Tongue (tissue), 2 donors: ENCODE measurements around the gene TMOD2. TPM values are rescaled to one million over a fixed set of nuclear protein-coding genes. Genes with fewer than 3 reads are reported as not detected.
"Not testable (repeated sequence)": the region's sequence is repeated elsewhere in the genome, so short reads cannot be mapped to it uniquely, and the experiment has no call there.

Source experiments
- DNase-seq: peaks from one replicate; pipeline ENCODE4 v3.0.0-alpha.2; 2015
- total RNA-seq: library from RNA; depleted of rRNA; stranded (reverse); fragments of >200 nt; gene quantifications from one replicate; pipeline ENCODE4 v1.2.3, GENCODE V29; 2014

The TMOD2 gene
- total RNA-seq, 1 donor from 2014 or later: 14.5 TPM

DNA sequence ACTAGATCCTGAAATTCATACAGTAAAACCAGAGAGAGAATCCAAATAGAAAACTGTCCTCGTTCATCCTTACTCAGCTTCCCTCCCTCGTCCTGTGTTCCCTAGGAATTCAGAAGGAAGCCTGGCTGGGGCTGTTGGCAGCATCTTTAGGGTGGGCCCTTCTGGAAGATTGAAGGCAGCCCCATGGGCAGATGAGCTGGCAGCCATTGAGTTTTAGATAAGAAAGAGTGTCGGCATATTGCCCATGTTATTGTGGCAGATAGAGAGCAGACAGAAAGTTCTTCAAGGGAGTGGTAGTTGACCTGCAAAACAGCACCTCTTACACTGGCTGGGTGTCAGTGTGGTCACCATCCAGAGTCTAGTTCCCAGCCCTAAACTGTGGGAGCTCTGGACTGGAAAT, 23.5 kb downstream of the TMOD2 start:
- DNase-seq: no peak

- DNase-seq: peak; percentile 66
These were observed 24.8 kb downstream of the TMOD2 start for GRCh38 chr15:51775967-51776816.

- DNase-seq: peak; percentile 92
These were observed 25.7 kb downstream of the TMOD2 start for GRCh38 chr15:51776952-51777569.

DNA sequence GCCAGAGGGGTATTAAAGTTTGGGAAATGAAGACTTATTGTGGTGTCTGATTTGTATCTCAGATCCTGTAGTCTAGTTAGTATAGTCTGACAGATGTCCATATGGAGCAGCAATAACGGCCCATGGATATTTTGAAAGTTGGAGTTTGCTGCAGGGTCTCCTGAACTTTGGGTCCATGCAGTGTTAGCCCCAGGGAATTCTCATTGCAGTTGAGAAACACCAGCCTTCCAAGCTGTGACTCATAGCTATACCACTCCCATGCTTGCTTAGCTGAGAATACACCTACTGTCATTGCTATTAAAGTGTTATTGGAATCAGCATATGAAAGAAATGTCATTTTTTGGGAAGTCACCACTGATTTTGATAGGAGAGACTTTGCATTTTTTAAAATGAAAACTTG, 29.2 kb downstream of the TMOD2 start:
- DNase-seq: no peak

- DNase-seq: no peak
These were observed 30.1 kb downstream of the TMOD2 start for GRCh38 chr15:51781506-51781905.

- DNase-seq: no peak
These were observed 31.0 kb downstream of the TMOD2 start for GRCh38 chr15:51782357-51782896.

GRCh38 chr15:51783967-51784366, 32.6 kb downstream of the TMOD2 start:
- no peak for DNase-seq

GRCh38 chr15:51787130-51787529, 35.7 kb downstream of the TMOD2 start:
- DNase-seq: not testable (repeated sequence)

DNA sequence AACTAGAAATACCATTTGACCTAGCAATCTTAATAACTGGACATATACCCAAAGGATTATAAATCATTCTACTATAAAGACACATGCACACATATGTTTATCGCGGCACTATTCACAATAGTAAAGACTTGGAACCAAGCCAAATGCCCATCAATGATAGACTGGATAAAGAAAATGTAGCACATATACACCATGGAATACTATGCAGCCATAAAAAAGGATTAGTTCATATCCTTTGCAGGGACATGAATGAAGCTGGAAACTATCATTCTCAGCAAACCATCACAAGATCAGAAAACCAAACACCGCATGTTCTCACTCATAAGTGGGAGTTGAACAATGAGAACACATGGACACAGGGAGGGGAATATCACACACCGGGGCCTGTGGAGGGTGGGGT, 41.1 kb downstream of the TMOD2 start:
- not testable (repeated sequence) for DNase-seq

DNA sequence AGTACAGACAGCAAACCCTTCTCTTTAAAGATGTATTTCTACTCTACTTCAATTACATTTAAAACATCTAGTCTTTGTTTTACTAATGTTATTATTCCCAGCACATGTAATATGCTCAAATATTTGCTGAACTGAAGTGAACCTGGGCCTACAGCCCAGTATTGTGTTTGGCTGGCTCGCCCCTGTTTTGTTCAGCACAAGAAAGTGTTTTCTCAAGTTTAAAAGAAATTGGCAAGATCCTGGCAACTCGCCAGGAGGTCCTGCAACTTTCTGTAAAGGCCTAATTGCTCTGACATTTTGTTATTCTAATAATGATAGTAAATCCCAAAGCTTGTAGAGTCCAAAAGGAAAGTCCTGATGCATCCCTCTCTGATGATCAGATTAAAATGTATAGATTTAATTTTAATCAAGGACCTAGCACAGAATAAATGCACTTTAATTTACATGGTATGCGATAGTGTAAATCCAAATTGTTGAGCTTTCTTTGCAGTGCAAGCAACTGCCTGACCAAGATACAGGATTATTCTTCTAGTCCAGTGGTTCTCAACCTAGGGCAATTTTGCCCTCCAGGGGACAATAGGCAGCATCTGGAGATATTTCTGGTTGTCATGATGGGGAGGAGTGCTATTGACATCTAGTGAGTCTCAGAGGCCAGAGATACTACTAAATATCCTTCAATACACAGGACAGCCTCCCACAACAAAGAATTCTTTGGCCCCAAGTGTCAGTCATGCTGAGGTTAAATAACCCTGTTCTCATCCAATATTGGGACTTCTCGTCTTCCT, 42.3 kb downstream of the TMOD2 start:
- peak; percentile 65 for DNase-seq

GRCh38 chr15:51796847-51797401, 45.5 kb downstream of the TMOD2 start:
- no peak for DNase-seq

- DNase-seq: no peak
These were observed 46.9 kb downstream of the TMOD2 start for GRCh38 chr15:51798281-51798680.

- no peak for DNase-seq
These were observed 48.2 kb downstream of the TMOD2 start for GRCh38 chr15:51799282-51800252.

DNA sequence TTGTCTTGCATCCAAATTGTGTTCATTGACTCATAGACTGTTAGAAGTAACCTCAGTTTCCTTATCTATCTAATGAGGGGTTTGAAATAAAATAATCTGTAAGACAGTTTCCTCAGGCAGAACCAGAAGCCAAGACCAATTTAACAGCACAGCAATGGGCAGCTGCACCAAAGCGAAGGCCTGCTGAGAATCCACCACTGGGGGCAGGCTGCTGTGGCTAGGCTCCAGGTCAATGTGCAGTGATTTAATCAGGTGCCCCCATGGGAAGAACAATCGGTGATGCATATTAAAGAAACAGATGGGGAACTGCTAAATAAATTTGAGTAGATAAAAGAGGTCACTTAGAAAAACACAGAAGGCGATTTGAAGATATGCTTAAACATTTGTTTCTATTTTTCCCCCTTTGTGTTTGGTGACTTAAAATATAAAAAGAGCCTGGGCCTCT, 50.0 kb downstream of the TMOD2 start:
- peak; percentile 36 for DNase-seq

- DNase-seq: no peak
These were observed 51.2 kb downstream of the TMOD2 start for GRCh38 chr15:51802593-51802992.

- no peak for DNase-seq
These were observed 52.6 kb downstream of the TMOD2 start for GRCh38 chr15:51803965-51804364.

DNA sequence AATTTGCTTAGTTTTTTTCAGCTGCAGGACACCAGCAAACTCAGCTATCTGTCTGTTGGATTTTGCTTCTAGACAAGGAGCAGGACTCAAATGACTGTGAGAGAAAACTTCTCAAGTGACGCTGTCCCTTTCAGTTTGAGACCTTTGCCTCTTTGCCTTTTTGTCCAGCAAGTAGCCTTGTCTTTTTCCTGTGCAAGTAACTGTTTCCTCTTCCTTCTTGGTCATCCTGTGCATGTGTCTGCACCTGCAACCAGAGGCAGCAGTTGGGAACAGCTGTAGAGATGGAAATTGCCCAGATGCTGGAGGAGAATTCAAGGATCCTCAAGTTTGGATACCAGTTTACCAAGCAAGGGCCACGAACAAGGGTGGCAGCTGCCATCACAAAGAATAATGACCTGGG, 54.7 kb downstream of the TMOD2 start:
- DNase-seq: no peak

DNA sequence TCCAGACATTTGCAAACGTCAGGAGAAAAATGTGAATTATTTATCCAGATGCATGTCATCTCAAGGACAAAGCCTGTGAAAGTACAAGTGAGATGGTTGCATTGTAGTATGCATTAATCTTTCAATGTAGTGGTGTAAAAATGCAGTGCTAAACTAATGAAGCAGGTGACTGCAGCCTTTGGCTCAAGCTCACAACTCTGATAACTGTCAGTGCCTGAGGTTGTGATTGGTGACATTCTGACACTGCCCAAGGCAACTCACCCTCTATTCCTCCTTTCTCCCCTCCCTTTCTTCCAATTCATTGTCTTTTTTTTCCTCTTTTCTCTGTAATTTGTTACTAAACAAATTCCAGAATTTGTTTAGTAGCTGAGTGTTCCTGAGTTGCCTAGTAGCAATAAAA, 58.1 kb downstream of the TMOD2 start:
- DNase-seq: no peak

- DNase-seq: no peak
These were observed 61.2 kb downstream of the TMOD2 start for GRCh38 chr15:51812598-51812997.

DNA sequence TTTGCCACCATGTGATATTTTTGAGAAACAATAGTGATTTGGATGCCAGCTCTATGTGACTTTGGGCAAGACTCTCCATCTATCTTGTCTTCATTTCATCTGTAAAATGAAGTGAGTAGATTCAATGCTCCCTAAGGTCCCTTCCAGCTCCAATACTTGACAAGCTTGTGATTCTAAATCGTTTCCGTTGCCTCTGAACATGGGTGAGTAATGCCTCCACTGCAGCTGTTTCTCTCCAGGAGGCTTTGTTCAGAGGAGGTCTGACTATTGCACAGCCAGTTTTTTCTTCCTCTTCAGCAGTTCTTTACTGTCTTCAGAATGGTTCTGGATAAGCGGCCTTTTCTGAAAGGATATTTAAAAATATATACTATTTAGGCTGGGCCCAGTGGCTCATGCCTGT, 63.2 kb downstream of the TMOD2 start:
- DNase-seq: no peak

DNA sequence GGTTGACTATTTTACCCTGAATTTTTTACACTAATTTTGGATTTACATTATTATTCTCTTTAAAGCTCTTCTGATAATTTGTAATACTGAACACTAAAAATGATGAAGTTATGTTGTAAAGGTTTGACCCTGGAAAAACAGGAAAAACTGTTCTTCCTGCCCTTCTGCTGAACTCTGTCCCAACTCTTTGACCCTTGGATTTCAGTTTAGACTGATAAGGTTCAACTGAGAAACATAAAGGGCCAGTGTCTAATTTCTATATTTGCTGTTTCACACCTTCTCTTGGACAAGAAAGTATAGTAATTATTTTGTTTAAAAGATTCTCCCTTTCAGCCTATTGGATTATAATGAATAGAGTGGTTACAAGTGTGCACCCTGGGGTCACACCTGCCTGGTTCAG, 65.2 kb downstream of the TMOD2 start:
- no peak for DNase-seq
